ENCODE measurements around the gene CENPH.
"Not testable (repeated sequence)": the region's sequence is repeated elsewhere in the genome, so short reads cannot be mapped to it uniquely, and the experiment has no call there.

CENPH gene

GRCh38 chr5:69158039-69158438, 31.3 kb upstream of the CENPH start:
- no peak for DNase-seq (ENCODE audit: low spot score)
- no peak overlapping the region for H3K27ac ChIP-seq
- TF ChIP-seq CTCF (IDR thresholded peaks at IDR 0.05): no peak
- H3K4me3 ChIP-seq: no peak overlapping the region

- TF ChIP-seq CTCF (IDR thresholded peaks at IDR 0.05): no peak
- no peak overlapping the region for H3K27ac ChIP-seq
- DNase-seq (ENCODE audit: low spot score): no peak
- H3K4me3 ChIP-seq: no peak overlapping the region
Observed at GRCh38 chr5:69160651-69161050, 28.7 kb upstream of the CENPH start.

GRCh38 chr5:69166686-69167492, 22.5 kb upstream of the CENPH start, which contains the start of gene CCNB1:
Gene CCNB1 (plus strand): TSS chr5:69167150. CDS start chr5:69167263, 113 bp downstream.
- peak within 1 kb of the TSS; percentile 84 for H3K4me3 ChIP-seq
- H3K27ac ChIP-seq: peak within 1 kb of the TSS in 1 of 2 donors; percentile 50
- peak; percentile 97 for DNase-seq (ENCODE audit: low spot score)
- TF ChIP-seq CTCF (IDR thresholded peaks at IDR 0.05): no peak

GRCh38 chr5:69167493-69167855, 21.9 kb upstream of the CENPH start:
- peak overlapping the region; percentile 84 for H3K4me3 ChIP-seq
- H3K27ac ChIP-seq: peak overlapping the region in 1 of 2 donors; percentile 50
- no peak for TF ChIP-seq CTCF (IDR thresholded peaks at IDR 0.05)
- no peak for DNase-seq (ENCODE audit: low spot score)

- no peak for DNase-seq (ENCODE audit: low spot score)
- no peak overlapping the region for H3K4me3 ChIP-seq
- no peak overlapping the region for H3K27ac ChIP-seq
- no peak for TF ChIP-seq CTCF (IDR thresholded peaks at IDR 0.05)
Observed at GRCh38 chr5:69167929-69168328, 21.5 kb upstream of the CENPH start.

DNA sequence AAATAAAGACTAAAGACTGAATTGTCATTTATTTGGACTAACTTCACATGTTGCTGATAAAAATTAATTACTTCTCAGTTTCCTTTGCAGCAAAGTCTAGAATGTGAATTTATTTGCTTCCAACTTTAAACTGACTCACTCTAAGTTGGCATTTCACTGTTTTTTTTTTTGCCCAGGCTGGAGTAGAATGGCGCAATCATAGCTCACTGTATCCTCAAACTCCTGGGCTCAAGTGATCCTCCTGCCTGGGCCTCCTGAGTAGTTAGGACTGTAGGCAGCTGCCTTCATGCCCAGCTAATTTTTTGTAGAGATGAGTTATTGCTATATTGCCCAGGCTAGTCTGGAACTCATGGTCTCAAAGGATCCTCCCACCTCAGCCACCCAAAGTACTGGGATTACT, 18.9 kb upstream of the CENPH start:
- Histone ChIP-seq H3K27ac (no peak overlapping the region), H3K4me3 (no peak overlapping the region)
- TF ChIP-seq CTCF (IDR thresholded peaks at IDR 0.05): no peak
- DNase-seq (ENCODE audit: low spot score): no peak

DNA sequence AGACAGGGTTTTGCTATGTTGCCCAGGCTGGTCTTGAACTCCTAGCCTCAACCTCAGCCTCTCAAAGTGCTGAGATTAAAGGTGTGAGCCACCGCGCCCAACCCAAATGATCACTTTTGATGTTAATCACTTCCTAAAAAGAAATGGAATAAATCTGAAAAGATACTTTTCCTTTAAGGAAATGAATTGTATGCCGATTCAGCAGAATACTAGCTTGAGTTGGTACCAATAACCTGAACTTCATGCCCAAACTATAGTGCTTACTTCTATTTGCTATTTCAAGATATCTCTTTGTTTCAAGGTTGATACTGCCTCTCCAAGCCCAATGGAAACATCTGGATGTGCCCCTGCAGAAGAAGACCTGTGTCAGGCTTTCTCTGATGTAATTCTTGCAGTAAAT, 18.4 kb upstream of the CENPH start:
- Histone ChIP-seq H3K4me3 (no peak overlapping the region), H3K27ac (no peak overlapping the region)
- TF ChIP-seq CTCF (IDR thresholded peaks at IDR 0.05): no peak
- no peak for DNase-seq (ENCODE audit: low spot score)

- not testable (repeated sequence) for H3K4me3 ChIP-seq; DNase-seq (ENCODE audit: low spot score); H3K27ac ChIP-seq
Observed at GRCh38 chr5:69181659-69182293, 7.6 kb upstream of the CENPH start.

Measured in coronary artery (tissue), 2 donors.